GM23338 (cell line): ENCODE results near the gene STAT1. TPM values are rescaled to one million over a fixed set of nuclear protein-coding genes. Genes with fewer than 3 reads are reported as not detected.
A peak's percentile ranks its signal among the peaks of the same experiment; 100 is the strongest.

Source experiments
- ATAC-seq: fragments of 200-7000 bp; cut with Tn5 transposase; 3 replicates; pipeline ENCODE4 v1.9.1; 2020
- DNase-seq: peaks from one replicate; pipeline ENCODE4 v3.0.0-alpha.2; 2015; ENCODE audit warnings: low spot score
- H2AFZ ChIP-seq: fragments of 200-600 bp; sonication (generic); 2 replicates; pipeline ENCODE4 v1.8.0; 2016; ENCODE audit warnings: antibody characterized with exemption, mild to moderate bottlenecking, moderate library complexity
- H3F3A ChIP-seq: fragments of 200-600 bp; sonication (generic); replicated peaks from 2 replicates; pipeline ENCODE4 v1.8.0; 2017; ENCODE audit warnings: antibody characterized with exemption, mixed run types, low read depth
- H3K27ac ChIP-seq: fragments of 200-600 bp; sonication (generic); 2 replicates; pipeline ENCODE4 v1.6.1; 2016; ENCODE audit warnings: low read depth
- H3K27me3 ChIP-seq: fragments of 200-600 bp; sonication (generic); 2 replicates; pipeline ENCODE4 v1.8.0; 2016; ENCODE audit warnings: mild to moderate bottlenecking, mixed run types, moderate library complexity; ENCODE audit not compliant: insufficient read depth
- H3K36me3 ChIP-seq: fragments of 200-600 bp; sonication (generic); 2 replicates; pipeline ENCODE4 v1.8.0; 2016; ENCODE audit warnings: mild to moderate bottlenecking; ENCODE audit not compliant: insufficient read depth
- H3K4me1 ChIP-seq: fragments of 200-600 bp; sonication (generic); 2 replicates; pipeline ENCODE4 v1.8.0; 2016; ENCODE audit warnings: mild to moderate bottlenecking, moderate library complexity; ENCODE audit not compliant: insufficient read depth
- H3K4me2 ChIP-seq: fragments of 200-600 bp; sonication (generic); 2 replicates; pipeline ENCODE4 v1.7.1; 2017; ENCODE audit warnings: mixed run types
- H3K4me3 ChIP-seq: fragments of 200-600 bp; sonication (generic); 2 replicates; pipeline ENCODE4 v1.6.1; 2016; ENCODE audit warnings: mixed run types
- H3K79me2 ChIP-seq: fragments of 200-600 bp; sonication (generic); replicated peaks from 2 replicates; pipeline ENCODE4 v1.8.0; 2017; ENCODE audit warnings: mild to moderate bottlenecking; ENCODE audit not compliant: insufficient read depth
- H3K9me2 ChIP-seq: fragments of 200-600 bp; sonication (generic); 2 replicates; pipeline ENCODE4 v1.8.0; 2017; ENCODE audit not compliant: insufficient read depth
- H4K20me1 ChIP-seq: fragments of 200-600 bp; sonication (generic); replicated peaks from 2 replicates; pipeline ENCODE4 v1.8.0; 2017; ENCODE audit warnings: mild to moderate bottlenecking; ENCODE audit not compliant: insufficient read depth
- H3K27ac Mint-ChIP-seq: 2 replicates; pipeline ENCODE4 v1.8.0; 2020; ENCODE audit warnings: inconsistent platforms, mild to moderate bottlenecking, moderate library complexity, mixed read lengths
- H3K27me3 Mint-ChIP-seq: 3 replicates; pipeline ENCODE4 v1.8.0; 2022; ENCODE audit warnings: low read depth, mild to moderate bottlenecking, moderate library complexity, mixed read lengths, inconsistent platforms; ENCODE audit not compliant: insufficient read depth, poor library complexity
- H3K36me3 Mint-ChIP-seq: 3 replicates; pipeline ENCODE4 v1.8.0; 2021; ENCODE audit warnings: low read depth, mild to moderate bottlenecking, inconsistent platforms, moderate library complexity, mixed read lengths
- H3K4me1 Mint-ChIP-seq: 3 replicates; pipeline ENCODE4 v1.8.0; 2020; ENCODE audit warnings: mild to moderate bottlenecking, inconsistent platforms, mixed read lengths
- H3K4me3 Mint-ChIP-seq: 3 replicates; pipeline ENCODE4 v1.8.0; 2021; ENCODE audit warnings: moderate library complexity, mild to moderate bottlenecking, inconsistent platforms, mixed read lengths
- H3K9me3 Mint-ChIP-seq: 3 replicates; pipeline ENCODE4 v1.8.0; 2020; ENCODE audit warnings: moderate library complexity, mild to moderate bottlenecking, inconsistent platforms, mixed read lengths
- CREB1 ChIP-seq: fragments of 250-450 bp; sonication (Bioruptor Pico); IDR thresholded peaks from 2 replicates; pipeline ENCODE4 v1.5.0; 2020; ENCODE audit warnings: low read depth, mild to moderate bottlenecking, moderate library complexity
- EZH2 ChIP-seq: fragments of 200-600 bp; sonication (generic); IDR thresholded peaks from one replicate; pipeline ENCODE4 v1.8.0; 2017; ENCODE audit warnings: antibody characterized with exemption, mild to moderate bottlenecking, low read depth; ENCODE audit not compliant: unreplicated experiment
- EZH2phosphoT487 ChIP-seq: fragments of 200-600 bp; sonication (generic); IDR thresholded peaks from one replicate; pipeline ENCODE4 v1.8.1; 2018; ENCODE audit warnings: antibody characterized with exemption; ENCODE audit not compliant: unreplicated experiment
- JUNB ChIP-seq: IDR thresholded peaks from one replicate; pipeline ENCODE4 v1.6.1; 2016; ENCODE audit warnings: antibody characterized with exemption; ENCODE audit not compliant: unreplicated experiment
- NANOG ChIP-seq: IDR thresholded peaks from 2 replicates; pipeline ENCODE4 v1.6.1; 2016; ENCODE audit warnings: antibody characterized with exemption, borderline replicate concordance
- POLR2AphosphoS5 ChIP-seq: IDR thresholded peaks from 2 replicates; pipeline ENCODE4 v1.6.1; 2016; ENCODE audit warnings: antibody characterized with exemption, low read depth
- STAT1 ChIP-seq: IDR thresholded peaks from one replicate; pipeline ENCODE4 v1.6.1; 2016; ENCODE audit warnings: antibody characterized with exemption; ENCODE audit not compliant: unreplicated experiment
- ZNF114 ChIP-seq: fragments of 250-450 bp; sonication (Bioruptor Pico); IDR thresholded peaks from 2 replicates; pipeline ENCODE4 v1.5.0; 2020; ENCODE audit warnings: mild to moderate bottlenecking, moderate library complexity
- polyA plus RNA-seq: library from polyadenylated mRNA; unstranded; fragments of >200 nt; fragmentation: Nextera tagmentation; extraction: Ambion mirVana; gene quantifications from 2 replicates; pipeline ENCODE4 v1.2.1, GENCODE V29; 2016
- total RNA-seq: library from RNA; depleted of rRNA; stranded (reverse); fragments of >200 nt; shearing (Covaris generic); gene quantifications from 2 replicates; pipeline ENCODE4 v1.2.3, GENCODE V29; 2014
- TF ChIP-seq, protein P1 (sequence below): IDR thresholded peaks from 2 replicates; pipeline ENCODE4 v1.6.1; 2016; ENCODE audit warnings: antibody characterized with exemption
- TF ChIP-seq, protein P2 (sequence below): IDR thresholded peaks from one replicate; pipeline ENCODE4 v1.6.1; 2018; ENCODE audit warnings: antibody characterized with exemption; ENCODE audit not compliant: unreplicated experiment
- TF ChIP-seq, protein P3 (sequence below), 2 experiments: fragments of 200-600 bp in 1 of 2; sonication (generic) in 1 of 2; conservative IDR thresholded peaks; 2 replicates each; pipeline versions ENCODE4 v1.5.1 to v1.6.1; 2016 to 2017; ENCODE audit warnings: antibody characterized with exemption in 2 of 2, low read depth in 2 of 2, mild to moderate bottlenecking in 2 of 2, moderate library complexity in 1 of 2
- TF ChIP-seq, protein P4 (sequence below): fragments of 250-450 bp; sonication (Bioruptor Pico); IDR thresholded peaks from 2 replicates; pipeline ENCODE4 v1.5.0; 2020; ENCODE audit warnings: mild to moderate bottlenecking, moderate library complexity

Gene STAT1
- total and polyA plus RNA-seq, 2 experiments from 2014 or later, result 15.1 to 47.4 TPM

DNA sequence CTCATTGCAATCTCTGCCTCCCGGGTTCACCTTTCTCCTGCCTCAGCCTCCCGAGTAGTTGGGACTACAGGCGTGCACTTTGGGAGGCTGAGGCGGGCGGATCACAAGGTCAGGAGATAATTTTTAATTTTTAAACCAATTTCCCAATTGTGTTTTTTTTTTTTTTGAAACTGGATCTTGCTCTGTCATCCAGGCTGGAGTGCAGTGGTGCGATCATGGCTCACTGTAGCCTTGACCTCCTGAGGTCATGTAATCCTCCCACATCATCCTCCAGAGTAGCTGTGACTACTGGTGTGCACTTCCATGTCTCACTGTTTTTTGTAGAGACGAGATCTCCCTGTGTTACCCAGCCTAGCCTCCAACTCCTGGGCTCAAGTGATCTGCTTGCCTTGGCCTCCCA, 84.1 kb downstream of the STAT1 start:
- H3K4me1 ChIP-seq, result peaks cover 33% of the 10 kb centered on the region
- no peaks in the 10 kb centered on the region for H3K27me3 Mint-ChIP-seq
- H3K9me2 ChIP-seq, result no peaks in the 10 kb centered on the region
- no peak overlapping the region for H3K4me3 ChIP-seq
- peaks cover 7% of the 10 kb centered on the region; the same call in 1 of the 2 replicates for H3K36me3 ChIP-seq
- TF ChIP-seq STAT1 (no peak), EZH2phosphoT487 (no peak), JUNB (no peak), EZH2 (no peak), CREB1 (CRISPR knock-in tag) (no peak), ZNF114 (CRISPR knock-in tag) (no peak), POLR2AphosphoS5 (no peak), NANOG (no peak)
- TF ChIP-seq, protein P1, sequence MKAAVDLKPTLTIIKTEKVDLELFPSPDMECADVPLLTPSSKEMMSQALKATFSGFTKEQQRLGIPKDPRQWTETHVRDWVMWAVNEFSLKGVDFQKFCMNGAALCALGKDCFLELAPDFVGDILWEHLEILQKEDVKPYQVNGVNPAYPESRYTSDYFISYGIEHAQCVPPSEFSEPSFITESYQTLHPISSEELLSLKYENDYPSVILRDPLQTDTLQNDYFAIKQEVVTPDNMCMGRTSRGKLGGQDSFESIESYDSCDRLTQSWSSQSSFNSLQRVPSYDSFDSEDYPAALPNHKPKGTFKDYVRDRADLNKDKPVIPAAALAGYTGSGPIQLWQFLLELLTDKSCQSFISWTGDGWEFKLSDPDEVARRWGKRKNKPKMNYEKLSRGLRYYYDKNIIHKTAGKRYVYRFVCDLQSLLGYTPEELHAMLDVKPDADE, result no peak
- TF ChIP-seq, protein P2, sequence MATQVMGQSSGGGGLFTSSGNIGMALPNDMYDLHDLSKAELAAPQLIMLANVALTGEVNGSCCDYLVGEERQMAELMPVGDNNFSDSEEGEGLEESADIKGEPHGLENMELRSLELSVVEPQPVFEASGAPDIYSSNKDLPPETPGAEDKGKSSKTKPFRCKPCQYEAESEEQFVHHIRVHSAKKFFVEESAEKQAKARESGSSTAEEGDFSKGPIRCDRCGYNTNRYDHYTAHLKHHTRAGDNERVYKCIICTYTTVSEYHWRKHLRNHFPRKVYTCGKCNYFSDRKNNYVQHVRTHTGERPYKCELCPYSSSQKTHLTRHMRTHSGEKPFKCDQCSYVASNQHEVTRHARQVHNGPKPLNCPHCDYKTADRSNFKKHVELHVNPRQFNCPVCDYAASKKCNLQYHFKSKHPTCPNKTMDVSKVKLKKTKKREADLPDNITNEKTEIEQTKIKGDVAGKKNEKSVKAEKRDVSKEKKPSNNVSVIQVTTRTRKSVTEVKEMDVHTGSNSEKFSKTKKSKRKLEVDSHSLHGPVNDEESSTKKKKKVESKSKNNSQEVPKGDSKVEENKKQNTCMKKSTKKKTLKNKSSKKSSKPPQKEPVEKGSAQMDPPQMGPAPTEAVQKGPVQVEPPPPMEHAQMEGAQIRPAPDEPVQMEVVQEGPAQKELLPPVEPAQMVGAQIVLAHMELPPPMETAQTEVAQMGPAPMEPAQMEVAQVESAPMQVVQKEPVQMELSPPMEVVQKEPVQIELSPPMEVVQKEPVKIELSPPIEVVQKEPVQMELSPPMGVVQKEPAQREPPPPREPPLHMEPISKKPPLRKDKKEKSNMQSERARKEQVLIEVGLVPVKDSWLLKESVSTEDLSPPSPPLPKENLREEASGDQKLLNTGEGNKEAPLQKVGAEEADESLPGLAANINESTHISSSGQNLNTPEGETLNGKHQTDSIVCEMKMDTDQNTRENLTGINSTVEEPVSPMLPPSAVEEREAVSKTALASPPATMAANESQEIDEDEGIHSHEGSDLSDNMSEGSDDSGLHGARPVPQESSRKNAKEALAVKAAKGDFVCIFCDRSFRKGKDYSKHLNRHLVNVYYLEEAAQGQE, result no peak
- TF ChIP-seq, protein P3, sequence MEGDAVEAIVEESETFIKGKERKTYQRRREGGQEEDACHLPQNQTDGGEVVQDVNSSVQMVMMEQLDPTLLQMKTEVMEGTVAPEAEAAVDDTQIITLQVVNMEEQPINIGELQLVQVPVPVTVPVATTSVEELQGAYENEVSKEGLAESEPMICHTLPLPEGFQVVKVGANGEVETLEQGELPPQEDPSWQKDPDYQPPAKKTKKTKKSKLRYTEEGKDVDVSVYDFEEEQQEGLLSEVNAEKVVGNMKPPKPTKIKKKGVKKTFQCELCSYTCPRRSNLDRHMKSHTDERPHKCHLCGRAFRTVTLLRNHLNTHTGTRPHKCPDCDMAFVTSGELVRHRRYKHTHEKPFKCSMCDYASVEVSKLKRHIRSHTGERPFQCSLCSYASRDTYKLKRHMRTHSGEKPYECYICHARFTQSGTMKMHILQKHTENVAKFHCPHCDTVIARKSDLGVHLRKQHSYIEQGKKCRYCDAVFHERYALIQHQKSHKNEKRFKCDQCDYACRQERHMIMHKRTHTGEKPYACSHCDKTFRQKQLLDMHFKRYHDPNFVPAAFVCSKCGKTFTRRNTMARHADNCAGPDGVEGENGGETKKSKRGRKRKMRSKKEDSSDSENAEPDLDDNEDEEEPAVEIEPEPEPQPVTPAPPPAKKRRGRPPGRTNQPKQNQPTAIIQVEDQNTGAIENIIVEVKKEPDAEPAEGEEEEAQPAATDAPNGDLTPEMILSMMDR (conservative IDR thresholded peaks at IDR 0.05; ENCODE audit: low read depth in 2 of 2), result no peak
- TF ChIP-seq, protein P4, sequence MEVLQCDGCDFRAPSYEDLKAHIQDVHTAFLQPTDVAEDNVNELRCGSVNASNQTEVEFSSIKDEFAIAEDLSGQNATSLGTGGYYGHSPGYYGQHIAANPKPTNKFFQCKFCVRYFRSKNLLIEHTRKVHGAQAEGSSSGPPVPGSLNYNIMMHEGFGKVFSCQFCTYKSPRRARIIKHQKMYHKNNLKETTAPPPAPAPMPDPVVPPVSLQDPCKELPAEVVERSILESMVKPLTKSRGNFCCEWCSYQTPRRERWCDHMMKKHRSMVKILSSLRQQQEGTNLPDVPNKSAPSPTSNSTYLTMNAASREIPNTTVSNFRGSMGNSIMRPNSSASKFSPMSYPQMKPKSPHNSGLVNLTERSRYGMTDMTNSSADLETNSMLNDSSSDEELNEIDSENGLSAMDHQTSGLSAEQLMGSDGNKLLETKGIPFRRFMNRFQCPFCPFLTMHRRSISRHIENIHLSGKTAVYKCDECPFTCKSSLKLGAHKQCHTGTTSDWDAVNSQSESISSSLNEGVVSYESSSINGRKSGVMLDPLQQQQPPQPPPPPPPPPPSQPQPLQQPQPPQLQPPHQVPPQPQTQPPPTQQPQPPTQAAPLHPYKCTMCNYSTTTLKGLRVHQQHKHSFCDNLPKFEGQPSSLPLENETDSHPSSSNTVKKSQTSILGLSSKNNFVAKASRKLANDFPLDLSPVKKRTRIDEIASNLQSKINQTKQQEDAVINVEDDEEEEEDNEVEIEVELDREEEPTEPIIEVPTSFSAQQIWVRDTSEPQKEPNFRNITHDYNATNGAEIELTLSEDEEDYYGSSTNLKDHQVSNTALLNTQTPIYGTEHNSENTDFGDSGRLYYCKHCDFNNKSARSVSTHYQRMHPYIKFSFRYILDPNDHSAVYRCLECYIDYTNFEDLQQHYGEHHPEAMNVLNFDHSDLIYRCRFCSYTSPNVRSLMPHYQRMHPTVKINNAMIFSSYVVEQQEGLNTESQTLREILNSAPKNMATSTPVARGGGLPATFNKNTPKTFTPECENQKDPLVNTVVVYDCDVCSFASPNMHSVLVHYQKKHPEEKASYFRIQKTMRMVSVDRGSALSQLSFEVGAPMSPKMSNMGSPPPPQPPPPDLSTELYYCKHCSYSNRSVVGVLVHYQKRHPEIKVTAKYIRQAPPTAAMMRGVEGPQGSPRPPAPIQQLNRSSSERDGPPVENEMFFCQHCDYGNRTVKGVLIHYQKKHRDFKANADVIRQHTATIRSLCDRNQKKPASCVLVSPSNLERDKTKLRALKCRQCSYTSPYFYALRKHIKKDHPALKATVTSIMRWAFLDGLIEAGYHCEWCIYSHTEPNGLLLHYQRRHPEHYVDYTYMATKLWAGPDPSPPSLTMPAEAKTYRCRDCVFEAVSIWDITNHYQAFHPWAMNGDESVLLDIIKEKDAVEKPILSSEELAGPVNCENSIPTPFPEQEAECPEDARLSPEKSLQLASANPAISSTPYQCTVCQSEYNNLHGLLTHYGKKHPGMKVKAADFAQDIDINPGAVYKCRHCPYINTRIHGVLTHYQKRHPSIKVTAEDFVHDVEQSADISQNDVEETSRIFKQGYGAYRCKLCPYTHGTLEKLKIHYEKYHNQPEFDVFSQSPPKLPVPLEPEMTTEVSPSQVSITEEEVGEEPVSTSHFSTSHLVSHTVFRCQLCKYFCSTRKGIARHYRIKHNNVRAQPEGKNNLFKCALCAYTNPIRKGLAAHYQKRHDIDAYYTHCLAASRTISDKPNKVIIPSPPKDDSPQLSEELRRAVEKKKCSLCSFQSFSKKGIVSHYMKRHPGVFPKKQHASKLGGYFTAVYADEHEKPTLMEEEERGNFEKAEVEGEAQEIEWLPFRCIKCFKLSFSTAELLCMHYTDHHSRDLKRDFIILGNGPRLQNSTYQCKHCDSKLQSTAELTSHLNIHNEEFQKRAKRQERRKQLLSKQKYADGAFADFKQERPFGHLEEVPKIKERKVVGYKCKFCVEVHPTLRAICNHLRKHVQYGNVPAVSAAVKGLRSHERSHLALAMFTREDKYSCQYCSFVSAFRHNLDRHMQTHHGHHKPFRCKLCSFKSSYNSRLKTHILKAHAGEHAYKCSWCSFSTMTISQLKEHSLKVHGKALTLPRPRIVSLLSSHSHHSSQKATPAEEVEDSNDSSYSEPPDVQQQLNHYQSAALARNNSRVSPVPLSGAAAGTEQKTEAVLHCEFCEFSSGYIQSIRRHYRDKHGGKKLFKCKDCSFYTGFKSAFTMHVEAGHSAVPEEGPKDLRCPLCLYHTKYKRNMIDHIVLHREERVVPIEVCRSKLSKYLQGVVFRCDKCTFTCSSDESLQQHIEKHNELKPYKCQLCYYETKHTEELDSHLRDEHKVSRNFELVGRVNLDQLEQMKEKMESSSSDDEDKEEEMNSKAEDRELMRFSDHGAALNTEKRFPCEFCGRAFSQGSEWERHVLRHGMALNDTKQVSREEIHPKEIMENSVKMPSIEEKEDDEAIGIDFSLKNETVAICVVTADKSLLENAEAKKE (CRISPR knock-in tag), result no peak
- no peak for ATAC-seq
- H3K36me3 Mint-ChIP-seq, result peaks cover 32% of the 10 kb centered on the region
- no peak overlapping the region for H3K4me3 Mint-ChIP-seq
- H3K27ac Mint-ChIP-seq, result peak overlapping the region; percentile 75
- H3K27me3 ChIP-seq, result no peaks in the 10 kb centered on the region
- H3K4me1 Mint-ChIP-seq, result peaks cover 40% of the 10 kb centered on the region
- peak overlapping the region; percentile 6; the same call in 1 of the 2 replicates for H3K27ac ChIP-seq
- H3K79me2 ChIP-seq, result no peaks in the 10 kb centered on the region
- no peaks in the 10 kb centered on the region for H3F3A ChIP-seq
- H4K20me1 ChIP-seq, result no peaks in the 10 kb centered on the region
- no peak for DNase-seq
- no peak overlapping the region for H2AFZ ChIP-seq
- no peaks in the 10 kb centered on the region for H3K9me3 Mint-ChIP-seq
- no peak overlapping the region for H3K4me2 ChIP-seq
